NCI-H82 treated with DMSO at 0.1 percent for 48 hours (cell line): Measurements from ENCODE around the gene TNFAIP8.

ENCODE experiments used
- DNase-seq: peaks from one replicate; lab custom pipeline; 2025; ENCODE audit not compliant: unreplicated experiment; lab: John Stamatoyannopoulos, UW

The TNFAIP8 gene

GRCh38 chr5:119328753-119329602 is 26.8 kb upstream of the TNFAIP8 start:
- DNase-seq = no peak

DNA sequence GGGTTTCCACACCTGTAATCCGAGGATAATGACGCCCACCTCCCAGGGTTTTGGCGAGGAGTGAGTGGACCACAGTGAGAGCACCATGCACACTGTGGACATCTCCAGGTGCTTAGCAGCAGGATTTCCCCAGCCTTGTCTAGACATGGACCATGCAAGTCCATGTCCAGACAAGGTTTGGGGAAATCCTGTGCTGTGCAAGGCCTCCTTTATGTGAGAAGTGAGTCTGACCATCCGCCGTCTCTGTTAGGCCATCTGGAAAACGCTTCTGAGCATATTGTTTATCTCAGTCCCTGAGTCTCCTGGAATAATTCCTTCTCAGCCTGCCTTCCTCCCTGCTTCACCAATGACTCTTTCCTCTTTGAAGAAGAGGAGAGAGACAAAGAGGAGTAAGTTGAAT is 26.2 kb upstream of the TNFAIP8 start:
- no peak for DNase-seq

DNA sequence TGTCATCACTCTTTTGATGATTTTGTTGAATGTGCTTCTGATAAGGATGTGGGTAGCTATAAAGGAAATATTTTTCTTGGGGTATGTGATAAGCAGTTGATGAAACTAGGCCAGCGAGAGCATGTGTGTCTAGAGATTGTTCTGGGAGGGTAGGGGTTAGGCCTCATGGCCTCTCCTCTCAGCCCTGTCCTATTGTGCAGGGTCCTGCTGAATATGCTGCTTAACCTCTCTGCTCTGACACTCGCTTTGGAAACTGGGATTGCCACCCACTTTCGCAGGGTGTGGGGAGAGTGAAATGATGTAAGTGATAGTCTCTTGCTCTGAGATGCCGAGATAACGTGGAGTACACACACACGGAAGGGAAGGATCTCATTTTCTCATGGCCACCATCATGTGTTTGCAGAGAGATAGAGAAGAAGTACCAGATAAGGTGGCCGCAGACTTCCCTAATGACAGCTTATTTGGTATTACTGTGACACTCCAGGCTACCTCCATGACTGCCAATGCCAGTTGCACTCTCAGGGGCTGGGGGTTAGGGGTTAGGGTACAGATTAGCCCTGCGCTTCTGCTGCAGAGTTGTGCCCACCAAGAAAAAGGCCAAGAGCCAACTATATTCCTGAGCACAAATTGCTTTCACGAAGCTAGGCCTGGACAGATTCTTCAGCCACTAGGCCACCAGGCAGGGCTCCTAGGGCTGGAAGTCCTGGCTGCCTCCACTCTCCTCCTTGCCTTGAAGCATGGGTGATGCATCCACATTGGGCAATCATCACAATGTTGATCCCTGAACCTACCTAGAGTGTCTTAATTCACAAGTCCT is 25.2 kb upstream of the TNFAIP8 start:
- no peak for DNase-seq

DNA sequence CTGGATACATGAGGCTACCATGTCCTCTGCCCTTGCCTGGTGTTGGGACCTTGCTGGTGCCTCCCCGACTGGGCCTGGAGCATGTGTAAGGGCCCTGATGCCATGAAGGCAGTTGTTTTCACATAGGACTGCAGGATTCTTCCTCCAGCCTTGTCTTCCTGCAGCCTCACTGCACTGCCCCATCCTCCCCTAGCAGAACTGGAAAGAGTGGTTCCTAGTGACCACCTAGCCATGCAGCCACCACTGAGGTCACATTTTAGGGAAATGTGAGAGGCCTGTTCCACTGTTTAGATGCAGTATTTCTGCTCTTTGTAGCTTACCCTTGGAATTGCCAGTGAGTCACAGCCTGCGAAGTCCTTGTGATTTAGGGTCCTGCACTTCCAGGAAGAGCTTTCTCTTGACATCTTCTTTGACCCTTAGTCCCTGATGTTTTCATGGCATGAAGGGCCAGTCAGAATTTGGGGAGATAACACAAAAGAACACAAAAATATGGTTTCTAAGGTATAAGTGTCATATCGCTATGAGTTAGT is 24.2 kb upstream of the TNFAIP8 start:
- no peak for DNase-seq

GRCh38 chr5:119332208-119332607 is 23.6 kb upstream of the TNFAIP8 start:
- DNase-seq = no peak

GRCh38 chr5:119332978-119333401 is 22.8 kb upstream of the TNFAIP8 start:
- DNase-seq = no peak

DNA sequence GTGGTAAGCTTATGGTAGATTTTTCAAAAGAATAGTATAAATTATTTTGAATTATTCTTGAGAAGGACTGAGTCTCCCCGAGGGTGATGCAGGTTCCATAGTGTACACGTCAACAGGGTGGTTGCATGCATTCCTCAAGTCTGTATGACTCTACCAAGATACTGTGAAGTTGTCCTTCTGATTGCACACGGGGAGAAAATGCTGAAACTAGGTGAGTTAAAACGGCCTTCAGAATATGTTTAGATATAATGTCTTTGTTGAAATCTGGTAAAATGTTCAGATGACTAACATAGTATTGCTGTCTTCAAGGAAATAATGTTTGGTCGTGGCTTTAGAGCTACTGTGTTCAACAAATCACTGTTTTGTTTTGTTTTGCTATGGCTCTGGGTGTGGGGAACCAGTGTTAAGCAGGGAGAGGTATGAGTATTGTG is 22.4 kb upstream of the TNFAIP8 start:
- DNase-seq = no peak

DNA sequence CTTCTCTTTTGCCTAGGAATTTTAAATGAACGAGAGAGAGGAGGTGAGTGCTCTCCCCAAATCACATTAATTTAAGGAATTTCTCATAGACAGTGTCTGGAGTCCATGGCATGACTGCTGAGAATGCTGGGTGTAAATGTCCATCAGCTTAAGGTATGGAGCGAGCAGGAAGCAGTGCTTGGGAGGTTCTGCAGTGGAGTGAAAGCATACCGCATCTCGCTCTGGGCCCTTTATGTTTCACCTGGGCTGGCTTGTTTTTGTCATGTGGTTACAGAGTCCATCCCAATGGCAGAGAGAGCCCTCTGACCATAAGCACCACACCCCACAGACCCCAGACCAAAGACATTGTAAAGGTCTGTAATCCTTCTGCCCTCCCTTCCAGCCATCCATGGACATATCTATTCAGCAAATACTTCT is 20.6 kb upstream of the TNFAIP8 start:
- DNase-seq = no peak

DNA sequence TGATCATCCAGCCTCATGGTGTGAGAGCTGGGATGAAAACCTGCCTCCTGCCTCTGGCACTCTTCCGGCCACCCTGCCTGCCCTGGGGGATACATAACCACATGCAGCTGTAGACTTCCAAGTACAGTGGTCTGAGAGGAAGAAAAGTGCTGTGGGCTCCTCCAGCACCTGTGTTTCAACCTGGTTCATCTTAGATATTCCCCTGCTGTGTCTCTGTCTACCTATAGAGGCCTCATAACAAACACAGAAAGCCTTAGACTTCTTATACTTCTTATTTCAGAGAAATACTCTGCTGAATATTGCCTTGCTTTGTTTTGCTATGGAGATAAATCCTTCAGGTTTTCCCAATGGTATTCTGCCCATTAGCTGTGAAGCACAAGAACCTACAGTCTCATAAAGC is 19.6 kb upstream of the TNFAIP8 start:
- DNase-seq = no peak

DNA sequence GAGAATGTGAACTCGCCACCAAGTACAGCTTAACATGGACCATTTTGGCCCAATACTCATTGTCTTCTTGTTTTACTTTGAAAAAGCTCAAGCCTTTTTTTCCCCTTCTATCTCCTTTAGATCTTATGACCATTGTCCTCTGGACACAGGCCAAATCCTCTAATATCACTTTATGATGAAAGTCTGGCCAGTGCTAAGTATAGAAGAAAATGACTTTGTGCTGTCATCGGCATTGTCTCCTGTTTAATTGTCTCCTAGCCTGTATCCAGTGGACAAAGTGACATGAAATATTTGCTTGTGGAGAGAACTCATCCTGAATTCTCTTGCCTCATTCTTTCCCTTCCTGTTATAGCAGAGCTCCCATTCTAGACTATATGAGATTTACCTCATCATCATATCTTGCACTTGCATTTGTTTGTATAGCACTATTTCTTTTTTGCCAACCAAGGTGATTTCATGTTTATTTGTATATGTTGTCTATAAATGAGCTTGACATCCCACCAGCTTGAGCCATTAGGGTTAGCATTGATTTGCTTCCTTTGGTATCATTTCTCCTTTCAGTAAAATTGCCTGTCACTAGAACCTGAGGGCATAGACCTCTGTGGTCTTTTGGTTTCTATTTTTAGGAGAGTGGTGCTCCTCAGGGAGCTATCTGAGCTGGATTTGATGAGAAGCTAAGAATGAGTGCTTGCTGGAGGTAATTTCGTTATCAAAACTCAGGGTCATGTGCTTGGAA is 18.8 kb upstream of the TNFAIP8 start:
- no peak for DNase-seq

- DNase-seq = no peak
Measured at GRCh38 chr5:119338326-119338946, 17.4 kb upstream of the TNFAIP8 start.

- DNase-seq = no peak
Measured at GRCh38 chr5:119339344-119339743, 16.5 kb upstream of the TNFAIP8 start.

DNA sequence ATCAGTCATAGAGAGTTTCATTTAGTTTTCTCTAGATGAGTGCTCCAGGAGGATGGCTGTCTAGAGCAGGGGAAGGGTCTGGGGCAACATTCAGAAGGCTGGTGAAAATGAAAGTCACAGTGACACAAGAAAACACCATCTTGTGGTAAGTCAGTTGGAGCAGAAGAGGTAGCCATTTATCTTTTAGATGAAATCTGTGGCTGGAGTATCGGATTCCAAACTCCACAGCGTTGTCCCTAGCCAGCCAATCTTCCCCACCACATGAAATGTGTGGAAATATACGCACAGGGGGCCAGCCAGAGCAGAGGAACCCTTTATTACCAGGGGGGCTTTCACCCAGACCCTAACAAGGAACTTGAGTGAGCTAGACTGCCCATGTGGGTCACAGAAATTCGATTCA is 15.9 kb upstream of the TNFAIP8 start:
- no peak for DNase-seq

- DNase-seq = no peak
Measured at GRCh38 chr5:119340597-119341218, 15.1 kb upstream of the TNFAIP8 start.

DNA sequence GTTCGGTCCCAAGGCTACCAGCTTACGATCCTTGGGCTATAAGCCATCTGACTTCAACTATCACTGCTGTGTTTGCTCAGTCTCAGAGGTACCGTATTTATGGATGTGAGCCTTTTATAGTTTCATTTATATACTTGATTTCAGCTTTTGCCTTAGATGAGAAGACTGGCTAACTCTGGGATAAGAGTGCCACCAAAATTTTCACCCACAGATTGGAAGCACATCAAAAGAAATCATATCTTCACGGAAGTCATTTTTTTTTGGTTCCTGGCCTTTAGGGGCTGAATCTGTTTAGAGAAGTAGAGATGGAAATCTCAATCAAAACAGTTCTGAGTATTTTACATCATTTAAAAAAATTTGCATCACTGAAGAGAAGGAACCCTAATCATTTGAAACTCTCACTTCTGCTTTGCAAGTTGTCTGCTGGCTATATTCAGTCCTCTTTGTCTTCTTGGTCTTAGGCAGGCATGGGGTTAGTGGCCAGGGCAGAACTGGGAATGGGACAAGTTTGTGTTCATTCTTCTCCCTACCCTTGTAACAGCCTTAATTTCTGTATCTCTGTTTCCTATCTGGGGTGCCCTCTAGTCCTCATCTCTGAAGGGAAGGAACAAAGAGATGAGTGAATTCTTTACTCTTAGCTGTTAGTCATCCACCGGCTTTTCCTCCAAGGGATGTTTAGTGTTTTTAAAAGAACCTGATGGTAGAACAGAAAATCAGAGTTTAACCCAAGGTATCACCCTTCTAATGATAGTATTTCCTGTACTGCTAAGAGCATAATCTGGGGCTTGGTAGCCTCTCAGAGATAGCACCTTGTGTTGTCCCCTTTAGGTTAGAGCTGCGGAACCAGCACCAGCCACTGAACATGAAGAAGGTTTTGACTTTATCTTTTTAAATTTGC is 14.1 kb upstream of the TNFAIP8 start:
- DNase-seq = no peak

DNA sequence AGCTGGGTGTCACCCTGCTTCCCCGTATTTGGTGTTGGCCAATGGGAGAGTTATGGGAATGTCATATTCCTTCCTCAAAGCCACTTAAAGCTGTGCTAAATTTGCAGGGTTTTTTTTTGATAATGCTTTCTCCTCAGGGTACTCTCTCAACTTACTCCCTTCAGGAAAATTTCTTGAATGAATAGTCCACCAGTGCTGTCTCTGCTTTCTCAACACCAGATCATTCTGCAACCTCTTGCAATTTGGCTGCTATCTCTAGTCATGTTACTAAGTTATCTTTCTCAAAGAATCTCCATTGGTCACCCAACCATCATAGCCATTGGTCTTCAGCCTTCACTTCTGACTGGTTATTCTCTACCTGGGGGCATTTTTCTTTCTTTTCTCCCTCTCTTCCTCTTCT is 13.4 kb upstream of the TNFAIP8 start:
- no peak for DNase-seq

DNA sequence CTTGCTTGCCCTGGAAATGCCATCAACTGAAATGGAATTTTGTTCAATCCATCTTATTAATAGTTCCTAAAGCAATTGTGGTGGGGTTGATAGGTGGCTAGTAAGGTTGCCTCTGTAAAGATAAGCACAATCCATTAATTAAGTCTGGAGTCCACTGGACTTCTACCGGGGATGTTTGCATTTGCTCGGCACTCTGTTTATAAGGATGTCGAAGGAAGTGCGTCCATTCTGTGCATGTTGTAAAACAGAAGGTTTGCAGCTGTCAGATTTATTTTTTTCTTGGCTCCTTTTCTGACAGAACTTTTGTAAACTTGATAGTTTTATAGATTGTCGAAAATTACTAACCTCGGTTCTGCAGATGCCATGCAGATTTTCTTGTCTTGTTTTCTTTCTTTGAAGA is 12.8 kb upstream of the TNFAIP8 start:
- DNase-seq = no peak

- DNase-seq = no peak
Measured at GRCh38 chr5:119343766-119344165, 12.1 kb upstream of the TNFAIP8 start.

GRCh38 chr5:119344231-119344630 is 11.6 kb upstream of the TNFAIP8 start:
- no peak for DNase-seq
